ENCODE data around the gene IGIP. TPM values are rescaled to one million over a fixed set of nuclear protein-coding genes. Genes with fewer than 3 reads are reported as not detected.

IGIP gene
- total RNA-seq, 4 donors from 2014 or later: 21.7 to 26.6 (median 24.4) TPM

DNA sequence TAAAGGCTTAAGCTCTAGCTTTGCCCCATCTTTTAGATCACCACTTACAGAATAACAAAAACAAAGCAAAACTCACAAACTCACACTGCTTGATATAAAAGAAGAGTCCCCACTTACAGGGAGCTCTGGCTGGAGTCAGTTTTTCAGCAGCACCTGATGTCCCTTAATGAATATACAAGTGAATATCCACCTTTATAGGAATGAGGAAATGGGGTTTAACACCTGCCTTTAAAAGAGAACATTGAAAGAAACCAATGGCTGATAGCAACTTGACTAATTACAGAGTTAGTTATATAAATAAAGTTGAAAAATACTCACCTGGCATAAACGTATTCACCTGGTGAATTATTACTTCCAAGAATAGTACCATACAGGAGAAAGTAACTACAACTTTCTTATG, 32.6 kb upstream of the IGIP start:
- TF ChIP-seq, protein P1, sequence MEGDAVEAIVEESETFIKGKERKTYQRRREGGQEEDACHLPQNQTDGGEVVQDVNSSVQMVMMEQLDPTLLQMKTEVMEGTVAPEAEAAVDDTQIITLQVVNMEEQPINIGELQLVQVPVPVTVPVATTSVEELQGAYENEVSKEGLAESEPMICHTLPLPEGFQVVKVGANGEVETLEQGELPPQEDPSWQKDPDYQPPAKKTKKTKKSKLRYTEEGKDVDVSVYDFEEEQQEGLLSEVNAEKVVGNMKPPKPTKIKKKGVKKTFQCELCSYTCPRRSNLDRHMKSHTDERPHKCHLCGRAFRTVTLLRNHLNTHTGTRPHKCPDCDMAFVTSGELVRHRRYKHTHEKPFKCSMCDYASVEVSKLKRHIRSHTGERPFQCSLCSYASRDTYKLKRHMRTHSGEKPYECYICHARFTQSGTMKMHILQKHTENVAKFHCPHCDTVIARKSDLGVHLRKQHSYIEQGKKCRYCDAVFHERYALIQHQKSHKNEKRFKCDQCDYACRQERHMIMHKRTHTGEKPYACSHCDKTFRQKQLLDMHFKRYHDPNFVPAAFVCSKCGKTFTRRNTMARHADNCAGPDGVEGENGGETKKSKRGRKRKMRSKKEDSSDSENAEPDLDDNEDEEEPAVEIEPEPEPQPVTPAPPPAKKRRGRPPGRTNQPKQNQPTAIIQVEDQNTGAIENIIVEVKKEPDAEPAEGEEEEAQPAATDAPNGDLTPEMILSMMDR (IDR thresholded peaks at IDR 0.05; ENCODE audit: low read depth): no peak

DNA sequence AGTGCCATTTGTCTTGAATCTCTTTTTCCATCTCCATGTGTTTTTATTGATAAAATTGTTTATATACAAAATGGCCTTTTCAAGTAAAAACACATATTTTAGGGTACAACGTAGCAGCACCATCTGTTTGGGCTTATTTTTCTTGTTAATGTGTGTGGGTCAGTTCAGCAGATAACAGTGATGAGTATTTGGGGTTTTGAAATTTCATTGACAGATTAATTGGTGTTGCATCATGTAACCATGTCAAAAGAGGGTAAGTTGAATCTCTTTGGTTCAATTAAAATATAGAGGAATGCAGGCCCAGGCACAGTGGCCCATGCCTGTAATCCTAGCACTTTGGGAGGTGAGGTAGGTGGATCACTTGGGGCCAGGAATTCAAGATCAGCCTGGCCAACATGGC, 31.9 kb upstream of the IGIP start:
- TF ChIP-seq, protein P1 (IDR thresholded peaks at IDR 0.05; ENCODE audit: low read depth): no peak

DNA sequence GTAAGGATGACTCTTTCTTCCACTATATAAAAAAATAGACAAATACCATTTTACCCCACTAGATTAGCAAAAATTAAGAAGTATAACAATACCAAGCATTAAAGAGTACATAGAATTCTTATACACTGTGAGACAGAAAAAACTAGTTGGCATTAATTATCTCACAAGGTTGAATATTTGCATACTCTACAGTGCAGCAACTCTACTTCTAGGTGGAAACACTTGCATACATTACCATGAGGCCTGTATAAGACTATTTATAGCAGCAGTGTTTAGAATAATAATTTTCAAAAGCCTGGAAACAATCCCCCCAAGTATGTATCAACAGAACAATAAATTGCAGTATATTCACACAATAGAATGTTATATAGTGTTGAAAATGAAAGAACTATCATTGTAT, 30.8 kb upstream of the IGIP start:
- TF ChIP-seq, protein P1 (IDR thresholded peaks at IDR 0.05; ENCODE audit: low read depth): no peak

DNA sequence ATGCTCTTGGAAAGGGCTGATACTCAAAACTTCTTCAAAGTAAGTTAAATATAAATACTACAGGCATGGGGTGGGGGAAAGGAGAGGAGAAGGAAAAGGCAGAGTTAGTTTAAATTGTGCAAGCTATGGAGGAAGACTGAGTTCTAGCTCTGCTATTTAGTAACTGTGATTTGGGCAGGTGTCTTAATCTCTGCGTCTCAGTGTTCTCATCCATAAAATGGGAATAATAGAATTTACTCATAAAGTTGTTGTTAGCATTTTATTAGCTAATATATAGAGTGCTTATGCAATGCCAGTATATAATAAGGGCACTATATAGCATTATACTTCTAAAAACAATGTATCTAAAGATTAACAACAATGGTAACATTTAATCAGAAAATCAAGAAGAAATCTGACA, 24.6 kb upstream of the IGIP start:
- TF ChIP-seq, protein P1 (IDR thresholded peaks at IDR 0.05; ENCODE audit: low read depth): no peak

DNA sequence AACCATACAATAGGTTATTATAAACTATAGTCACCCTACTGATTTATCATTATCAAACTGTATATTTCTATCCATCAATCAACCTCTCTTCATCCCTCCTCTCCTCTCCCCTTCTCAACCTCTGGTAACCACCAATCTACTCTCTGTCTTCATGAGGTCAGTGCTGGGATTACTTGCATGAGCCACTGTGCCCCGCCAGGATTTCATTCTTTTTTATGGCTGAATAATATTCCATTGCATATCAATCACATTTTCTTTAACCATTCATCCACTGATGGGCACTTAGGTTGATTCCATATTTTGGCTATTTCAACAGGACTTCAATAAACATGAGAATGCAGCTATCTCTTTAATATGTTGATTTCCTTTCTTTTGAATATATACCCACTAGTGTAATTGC, 22.6 kb upstream of the IGIP start:
- TF ChIP-seq, protein P1 (IDR thresholded peaks at IDR 0.05; ENCODE audit: low read depth): no peak

DNA sequence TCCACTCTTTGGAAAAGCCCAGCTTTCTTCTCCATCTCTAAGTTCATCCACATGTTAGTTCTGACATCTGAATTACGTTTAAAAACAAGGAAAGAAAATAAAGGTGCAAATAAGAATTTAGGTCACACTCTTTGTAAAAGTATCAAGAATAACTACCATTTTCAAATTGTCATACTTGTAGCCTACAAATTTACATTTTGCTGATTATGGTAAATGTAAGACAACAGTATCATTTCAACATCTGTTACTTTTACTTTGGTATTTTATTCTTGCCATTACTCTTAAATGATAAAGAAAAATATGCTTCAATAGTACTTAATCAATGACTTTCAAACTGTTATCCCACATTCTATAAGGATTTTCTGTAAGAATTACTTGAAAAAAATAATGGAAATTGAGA, 21.6 kb upstream of the IGIP start:
- TF ChIP-seq, protein P1 (IDR thresholded peaks at IDR 0.05; ENCODE audit: low read depth): no peak

DNA sequence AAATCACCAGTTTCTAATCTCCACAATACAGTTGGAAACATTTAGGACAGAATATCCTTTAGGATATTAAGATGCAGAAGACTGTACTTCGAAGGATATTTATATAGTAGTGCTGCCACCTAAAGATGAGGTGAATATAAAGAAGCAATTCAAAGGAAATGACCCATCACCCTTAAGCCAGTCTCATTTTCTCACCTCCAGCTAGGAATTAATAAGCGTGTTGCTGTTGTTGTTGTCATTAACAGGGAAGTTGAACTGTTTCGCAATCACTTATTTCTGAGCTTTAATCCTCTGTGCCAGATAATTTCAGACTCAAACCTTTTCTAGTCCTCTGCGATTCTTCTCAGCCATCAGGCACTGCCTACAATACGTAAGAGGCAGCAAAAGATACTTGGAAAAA, 19.6 kb upstream of the IGIP start:
- TF ChIP-seq, protein P1 (IDR thresholded peaks at IDR 0.05; ENCODE audit: low read depth): no peak

Data from subcutaneous adipose tissue (tissue), 4 donors.